Spleen (tissue), 7 donors: ENCODE measurements around the gene ZNRD2.

ENCODE experiments used
- POLR2AphosphoS5 ChIP-seq, 3 donors: sonication (generic); formaldehyde crosslinking; IDR thresholded peaks; one replicate each; pipeline ENCODE4 v1.5.1; 2017; ENCODE audit warnings: antibody characterized with exemption in 3 of 3
- TF ChIP-seq, protein P1 (sequence below), 11 experiments: fragments of 200-600 bp in 7 of 11; fragments of 450-650 bp in 4 of 11; sonication (generic) in 4 of 11; IDR thresholded peaks in 8 of 11; conservative IDR thresholded peaks in 3 of 11; 1 replicate in 7 of 11; 2 replicates in 4 of 11; pipeline versions ENCODE4 v1.4.0 to v1.8.0; 2016 to 2021; ENCODE audit warnings: antibody characterized with exemption in 11 of 11, inconsistent platforms in 4 of 11, mild to moderate bottlenecking in 1 of 11
- donor health status: DM: no; HTN: no; CAD: no; lungs with moderate emphysema.
- donor health status: DM: no; HTN: no; CAD: no.
- donor health status: DM: no; HTN: no; CAD: no.

DNA sequence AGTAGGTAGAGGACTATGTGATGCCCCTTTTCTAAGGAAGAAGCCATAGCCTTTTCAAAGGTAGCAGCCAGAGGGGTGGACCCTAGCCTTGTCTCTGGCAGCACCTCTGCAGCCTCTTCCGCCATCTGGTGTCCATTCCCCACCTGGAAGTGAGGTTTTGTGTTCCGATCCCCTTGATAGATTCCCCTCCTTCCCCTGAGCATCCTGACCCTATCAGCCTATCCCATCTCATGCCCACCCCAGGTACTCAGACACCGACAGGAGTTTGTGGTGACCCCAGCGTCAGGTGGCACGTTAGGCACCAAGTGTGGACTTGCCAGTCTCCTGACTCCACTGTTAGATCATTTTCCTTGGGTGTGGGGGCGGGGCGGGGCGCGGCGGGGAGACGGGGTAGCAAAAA lies 1.7 kb downstream of the ZNRD2 start:
- TF ChIP-seq, protein P1, sequence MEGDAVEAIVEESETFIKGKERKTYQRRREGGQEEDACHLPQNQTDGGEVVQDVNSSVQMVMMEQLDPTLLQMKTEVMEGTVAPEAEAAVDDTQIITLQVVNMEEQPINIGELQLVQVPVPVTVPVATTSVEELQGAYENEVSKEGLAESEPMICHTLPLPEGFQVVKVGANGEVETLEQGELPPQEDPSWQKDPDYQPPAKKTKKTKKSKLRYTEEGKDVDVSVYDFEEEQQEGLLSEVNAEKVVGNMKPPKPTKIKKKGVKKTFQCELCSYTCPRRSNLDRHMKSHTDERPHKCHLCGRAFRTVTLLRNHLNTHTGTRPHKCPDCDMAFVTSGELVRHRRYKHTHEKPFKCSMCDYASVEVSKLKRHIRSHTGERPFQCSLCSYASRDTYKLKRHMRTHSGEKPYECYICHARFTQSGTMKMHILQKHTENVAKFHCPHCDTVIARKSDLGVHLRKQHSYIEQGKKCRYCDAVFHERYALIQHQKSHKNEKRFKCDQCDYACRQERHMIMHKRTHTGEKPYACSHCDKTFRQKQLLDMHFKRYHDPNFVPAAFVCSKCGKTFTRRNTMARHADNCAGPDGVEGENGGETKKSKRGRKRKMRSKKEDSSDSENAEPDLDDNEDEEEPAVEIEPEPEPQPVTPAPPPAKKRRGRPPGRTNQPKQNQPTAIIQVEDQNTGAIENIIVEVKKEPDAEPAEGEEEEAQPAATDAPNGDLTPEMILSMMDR (IDR thresholded peaks at IDR 0.05 in 8 of 11, conservative IDR thresholded peaks at IDR 0.05 in 3 of 11), result peak in 3 of 11 experiments; percentile 4 to 20 (median 15)
- TF ChIP-seq POLR2AphosphoS5 (IDR thresholded peaks at IDR 0.05), result no peak
